H4 (cell line): Measurements from ENCODE around the gene CNKSR1. TPM values are rescaled to one million over a fixed set of nuclear protein-coding genes. Genes with fewer than 3 reads are reported as not detected.
A peak's percentile ranks its signal among the peaks of the same experiment; 100 is the strongest.

Experiments used
- DNase-seq: peaks from one replicate; pipeline ENCODE4 v3.0.0-alpha.2; 2015; ENCODE audit warnings: low spot score
- total RNA-seq: library from RNA; depleted of rRNA; stranded (reverse); fragments of >200 nt; shearing (Covaris generic); gene quantifications from 2 replicates; pipeline ENCODE4 v1.2.3, GENCODE V29; 2014

Gene CNKSR1
- total RNA-seq, 1 experiment from 2014 or later = not detected

GRCh38 chr1:26184086-26184485 lies 6.8 kb downstream of the CNKSR1 start:
- DNase-seq = no peak

GRCh38 chr1:26184883-26185282 lies 7.6 kb downstream of the CNKSR1 start:
- no peak for DNase-seq

GRCh38 chr1:26187882-26188281 lies 10.6 kb downstream of the CNKSR1 start:
- no peak for DNase-seq

- no peak for DNase-seq
These were observed 11.2 kb downstream of the CNKSR1 start for GRCh38 chr1:26188477-26188876.

GRCh38 chr1:26189331-26189730 lies 12.0 kb downstream of the CNKSR1 start:
- no peak for DNase-seq

GRCh38 chr1:26189751-26190275 lies 12.5 kb downstream of the CNKSR1 start:
- no peak for DNase-seq

- no peak for DNase-seq
These were observed 13.2 kb downstream of the CNKSR1 start, which contains the start of gene CATSPER4 for GRCh38 chr1:26190373-26190987. Gene CATSPER4 (plus strand): TSS chr1:26190602. CDS start chr1:26190628, 26 bp downstream.

GRCh38 chr1:26191739-26192138 lies 14.4 kb downstream of the CNKSR1 start:
- DNase-seq = no peak

GRCh38 chr1:26195805-26196204 lies 18.5 kb downstream of the CNKSR1 start:
- DNase-seq = no peak

GRCh38 chr1:26197301-26197700 lies 20.0 kb downstream of the CNKSR1 start:
- no peak for DNase-seq

- no peak for DNase-seq
These were observed 20.5 kb downstream of the CNKSR1 start for GRCh38 chr1:26197813-26198212.

GRCh38 chr1:26200413-26200812 lies 23.1 kb downstream of the CNKSR1 start:
- DNase-seq = no peak

- no peak for DNase-seq
These were observed 26.5 kb downstream of the CNKSR1 start for GRCh38 chr1:26203642-26204318.

- no peak for DNase-seq
These were observed 33.0 kb downstream of the CNKSR1 start for GRCh38 chr1:26210147-26210870.

- no peak for DNase-seq
These were observed 35.4 kb downstream of the CNKSR1 start for GRCh38 chr1:26212726-26213125.

GRCh38 chr1:26213335-26213905 lies 36.1 kb downstream of the CNKSR1 start:
- DNase-seq = no peak

- no peak for DNase-seq
These were observed 38.0 kb downstream of the CNKSR1 start for GRCh38 chr1:26215246-26215645.

- peak; percentile 44 for DNase-seq
These were observed 41.7 kb downstream of the CNKSR1 start for GRCh38 chr1:26218906-26219494.

- DNase-seq = no peak
These were observed 43.1 kb downstream of the CNKSR1 start for GRCh38 chr1:26220199-26220912.

GRCh38 chr1:26221094-26221493 lies 43.8 kb downstream of the CNKSR1 start:
- no peak for DNase-seq

GRCh38 chr1:26224606-26225005 lies 47.3 kb downstream of the CNKSR1 start:
- no peak for DNase-seq
